HepG2 (cell line): Measurements from ENCODE around the gene BSG. TPM values are rescaled to one million over a fixed set of nuclear protein-coding genes. Genes with fewer than 3 reads are reported as not detected.

Source experiments
- JUND ChIP-seq: sonication (generic); formaldehyde crosslinking; IDR thresholded peaks from 2 replicates; pipeline ENCODE4 v1.8.0; 2022; ENCODE audit warnings: mild to moderate bottlenecking, missing genetic modification reagents
- PAF1 ChIP-seq: IDR thresholded peaks from 2 replicates; pipeline ENCODE4 v1.6.1; 2016; ENCODE audit warnings: missing genetic modification reagents, missing compliant biosample characterization
- RCOR2 ChIP-seq: IDR thresholded peaks from 2 replicates; pipeline ENCODE4 v1.6.1; 2016; ENCODE audit warnings: missing biosample characterization, missing genetic modification reagents
- U2AF1 ChIP-seq: fragments of 200-400 bp; formaldehyde crosslinking; optimal IDR thresholded peaks from 2 replicates; pipeline ENCODE3; 2017; ENCODE audit warnings: mild to moderate bottlenecking, low read depth, low read length
- ZBTB1 ChIP-seq: sonication (generic); formaldehyde crosslinking; IDR thresholded peaks from 2 replicates; pipeline ENCODE4 v1.4.0; 2020; ENCODE audit warnings: missing genetic modification reagents, borderline replicate concordance
- ZIK1 ChIP-seq: sonication (generic); formaldehyde crosslinking; IDR thresholded peaks from 2 replicates; pipeline ENCODE4 v1.5.0; 2020; ENCODE audit warnings: mild to moderate bottlenecking, low read depth, missing genetic modification reagents, borderline replicate concordance
- ZNF292 ChIP-seq: sonication (generic); formaldehyde crosslinking; IDR thresholded peaks from 2 replicates; pipeline ENCODE4 v1.8.1; 2022; ENCODE audit warnings: mild to moderate bottlenecking, low read depth, missing genetic modification reagents, borderline replicate concordance
- ZNF572 ChIP-seq: sonication (generic); formaldehyde crosslinking; IDR thresholded peaks from 2 replicates; pipeline ENCODE4 v1.5.1; 2020; ENCODE audit warnings: mild to moderate bottlenecking, missing genetic modification reagents
- ZNF674 ChIP-seq: sonication (generic); formaldehyde crosslinking; IDR thresholded peaks from 2 replicates; pipeline ENCODE4 v1.5.0; 2020; ENCODE audit warnings: low read depth, mild to moderate bottlenecking, missing genetic modification reagents
- polyA plus RNA-seq, 8 experiments: library from polyadenylated mRNA; depleted of rRNA in 3 of 8; stranded (reverse) in 7 of 8; unstranded in 1 of 8; fragments of >200 nt; fragmentation: Illumina TruSeq in 4 of 8; extraction: Trizol in 4 of 8; gene quantifications; 2 replicates each; pipeline versions ENCODE4 v1.2.1 to v1.2.3, GENCODE V29; 2011 to 2016; ENCODE audit warnings: low read depth in 4 of 8, missing spikeins in 1 of 8, mixed read lengths in 1 of 8; ENCODE audit not compliant: insufficient read depth in 1 of 8
- total RNA-seq, 5 experiments: library from RNA; depleted of rRNA; stranded (reverse); fragments of >200 nt; fragmentation: Illumina TruSeq; extraction: Trizol; gene quantifications; 2 replicates each; pipeline ENCODE4 v1.2.3, GENCODE V29; 2016; ENCODE audit warnings: low read depth in 1 of 5
- TF ChIP-seq, protein P1 (sequence below): sonication (generic); formaldehyde crosslinking; IDR thresholded peaks from 2 replicates; pipeline ENCODE4 v1.5.1; 2020; ENCODE audit warnings: mild to moderate bottlenecking, missing genetic modification reagents, borderline replicate concordance
- TF ChIP-seq, protein P2 (sequence below): sonication (generic); formaldehyde crosslinking; conservative IDR thresholded peaks from 2 replicates; pipeline ENCODE4 v1.8.0; 2022; ENCODE audit warnings: low read depth, missing genetic modification reagents
- TF ChIP-seq, protein P3 (sequence below): sonication (generic); formaldehyde crosslinking; IDR thresholded peaks from 2 replicates; pipeline ENCODE4 v1.5.0; 2020; ENCODE audit warnings: missing genetic modification reagents
- TF ChIP-seq, protein P4 (sequence below): sonication (generic); formaldehyde crosslinking; IDR thresholded peaks from 2 replicates; pipeline ENCODE4 v1.4.0; 2020; ENCODE audit warnings: mild to moderate bottlenecking, missing genetic modification reagents

BSG gene
- total and polyA plus RNA-seq, 2 of the 13 experiments (the other 11 are each of a cell fraction or from before 2014, with no cell fraction given) = 309 to 754 TPM

DNA sequence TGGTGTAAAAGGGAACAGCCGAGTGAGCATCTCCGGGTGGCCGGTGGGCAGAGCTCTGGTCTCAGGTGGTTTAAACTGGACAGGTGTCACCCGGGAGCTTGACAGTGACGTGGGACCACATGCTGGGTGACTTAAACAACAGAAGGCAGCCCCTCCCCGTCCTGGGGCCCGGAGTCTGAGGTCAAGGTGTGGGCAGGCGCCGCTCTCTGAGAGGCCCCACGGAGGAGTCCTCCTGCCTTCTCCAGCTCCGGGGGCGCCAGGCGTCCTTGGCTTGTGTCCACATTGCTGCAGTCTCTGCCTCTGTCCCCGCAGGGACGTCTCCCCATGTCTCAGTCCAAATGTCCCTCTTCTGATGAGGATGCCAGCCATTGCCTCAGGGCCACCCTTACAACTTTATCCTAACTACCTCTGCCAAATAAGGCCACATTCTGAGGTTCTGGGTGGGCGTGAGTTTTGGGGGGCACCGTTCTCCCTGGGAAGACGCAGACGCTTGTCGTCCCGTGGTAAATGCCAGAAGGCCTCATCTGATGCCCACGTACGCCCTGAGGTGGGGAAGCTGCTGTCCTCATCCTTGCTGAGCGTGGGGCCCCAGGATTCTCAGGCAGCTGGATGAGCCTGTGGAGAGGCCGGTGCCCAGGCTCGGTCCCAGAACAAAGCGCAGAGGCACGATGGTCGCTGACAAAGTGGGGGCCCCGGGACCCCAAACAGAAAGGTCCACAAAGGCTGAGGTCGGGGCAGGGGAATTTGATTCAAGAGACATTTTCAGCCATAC is 15.6 kb upstream of the BSG start (continued):
- TF ChIP-seq, protein P1, sequence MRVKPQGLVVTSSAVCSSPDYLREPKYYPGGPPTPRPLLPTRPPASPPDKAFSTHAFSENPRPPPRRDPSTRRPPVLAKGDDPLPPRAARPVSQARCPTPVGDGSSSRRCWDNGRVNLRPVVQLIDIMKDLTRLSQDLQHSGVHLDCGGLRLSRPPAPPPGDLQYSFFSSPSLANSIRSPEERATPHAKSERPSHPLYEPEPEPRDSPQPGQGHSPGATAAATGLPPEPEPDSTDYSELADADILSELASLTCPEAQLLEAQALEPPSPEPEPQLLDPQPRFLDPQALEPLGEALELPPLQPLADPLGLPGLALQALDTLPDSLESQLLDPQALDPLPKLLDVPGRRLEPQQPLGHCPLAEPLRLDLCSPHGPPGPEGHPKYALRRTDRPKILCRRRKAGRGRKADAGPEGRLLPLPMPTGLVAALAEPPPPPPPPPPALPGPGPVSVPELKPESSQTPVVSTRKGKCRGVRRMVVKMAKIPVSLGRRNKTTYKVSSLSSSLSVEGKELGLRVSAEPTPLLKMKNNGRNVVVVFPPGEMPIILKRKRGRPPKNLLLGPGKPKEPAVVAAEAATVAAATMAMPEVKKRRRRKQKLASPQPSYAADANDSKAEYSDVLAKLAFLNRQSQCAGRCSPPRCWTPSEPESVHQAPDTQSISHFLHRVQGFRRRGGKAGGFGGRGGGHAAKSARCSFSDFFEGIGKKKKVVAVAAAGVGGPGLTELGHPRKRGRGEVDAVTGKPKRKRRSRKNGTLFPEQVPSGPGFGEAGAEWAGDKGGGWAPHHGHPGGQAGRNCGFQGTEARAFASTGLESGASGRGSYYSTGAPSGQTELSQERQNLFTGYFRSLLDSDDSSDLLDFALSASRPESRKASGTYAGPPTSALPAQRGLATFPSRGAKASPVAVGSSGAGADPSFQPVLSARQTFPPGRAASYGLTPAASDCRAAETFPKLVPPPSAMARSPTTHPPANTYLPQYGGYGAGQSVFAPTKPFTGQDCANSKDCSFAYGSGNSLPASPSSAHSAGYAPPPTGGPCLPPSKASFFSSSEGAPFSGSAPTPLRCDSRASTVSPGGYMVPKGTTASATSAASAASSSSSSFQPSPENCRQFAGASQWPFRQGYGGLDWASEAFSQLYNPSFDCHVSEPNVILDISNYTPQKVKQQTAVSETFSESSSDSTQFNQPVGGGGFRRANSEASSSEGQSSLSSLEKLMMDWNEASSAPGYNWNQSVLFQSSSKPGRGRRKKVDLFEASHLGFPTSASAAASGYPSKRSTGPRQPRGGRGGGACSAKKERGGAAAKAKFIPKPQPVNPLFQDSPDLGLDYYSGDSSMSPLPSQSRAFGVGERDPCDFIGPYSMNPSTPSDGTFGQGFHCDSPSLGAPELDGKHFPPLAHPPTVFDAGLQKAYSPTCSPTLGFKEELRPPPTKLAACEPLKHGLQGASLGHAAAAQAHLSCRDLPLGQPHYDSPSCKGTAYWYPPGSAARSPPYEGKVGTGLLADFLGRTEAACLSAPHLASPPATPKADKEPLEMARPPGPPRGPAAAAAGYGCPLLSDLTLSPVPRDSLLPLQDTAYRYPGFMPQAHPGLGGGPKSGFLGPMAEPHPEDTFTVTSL (CRISPR knock-in tag) = peak; percentile 66; the same call in 1 of the 2 replicates
- TF ChIP-seq PAF1 (CRISPR knock-in tag) = no peak
- TF ChIP-seq U2AF1 = no peak
- TF ChIP-seq, protein P2, sequence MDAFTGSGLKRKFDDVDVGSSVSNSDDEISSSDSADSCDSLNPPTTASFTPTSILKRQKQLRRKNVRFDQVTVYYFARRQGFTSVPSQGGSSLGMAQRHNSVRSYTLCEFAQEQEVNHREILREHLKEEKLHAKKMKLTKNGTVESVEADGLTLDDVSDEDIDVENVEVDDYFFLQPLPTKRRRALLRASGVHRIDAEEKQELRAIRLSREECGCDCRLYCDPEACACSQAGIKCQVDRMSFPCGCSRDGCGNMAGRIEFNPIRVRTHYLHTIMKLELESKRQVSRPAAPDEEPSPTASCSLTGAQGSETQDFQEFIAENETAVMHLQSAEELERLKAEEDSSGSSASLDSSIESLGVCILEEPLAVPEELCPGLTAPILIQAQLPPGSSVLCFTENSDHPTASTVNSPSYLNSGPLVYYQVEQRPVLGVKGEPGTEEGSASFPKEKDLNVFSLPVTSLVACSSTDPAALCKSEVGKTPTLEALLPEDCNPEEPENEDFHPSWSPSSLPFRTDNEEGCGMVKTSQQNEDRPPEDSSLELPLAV (CRISPR knock-in tag) = no peak
- TF ChIP-seq ZBTB1 (CRISPR knock-in tag) = no peak
- TF ChIP-seq RCOR2 (CRISPR knock-in tag) = no peak
- TF ChIP-seq ZIK1 (CRISPR knock-in tag) = 0 out of 2 replicates have a peak, but pooled peaks have one; percentile 16
- TF ChIP-seq, protein P3, sequence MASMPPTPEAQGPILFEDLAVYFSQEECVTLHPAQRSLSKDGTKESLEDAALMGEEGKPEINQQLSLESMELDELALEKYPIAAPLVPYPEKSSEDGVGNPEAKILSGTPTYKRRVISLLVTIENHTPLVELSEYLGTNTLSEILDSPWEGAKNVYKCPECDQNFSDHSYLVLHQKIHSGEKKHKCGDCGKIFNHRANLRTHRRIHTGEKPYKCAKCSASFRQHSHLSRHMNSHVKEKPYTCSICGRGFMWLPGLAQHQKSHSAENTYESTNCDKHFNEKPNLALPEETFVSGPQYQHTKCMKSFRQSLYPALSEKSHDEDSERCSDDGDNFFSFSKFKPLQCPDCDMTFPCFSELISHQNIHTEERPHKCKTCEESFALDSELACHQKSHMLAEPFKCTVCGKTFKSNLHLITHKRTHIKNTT (CRISPR knock-in tag) = no peak
- TF ChIP-seq ZNF292 (CRISPR knock-in tag) = no peak
- no peak for TF ChIP-seq ZNF674 (CRISPR knock-in tag)
- TF ChIP-seq JUND (CRISPR knock-in tag) = no peak
- TF ChIP-seq ZNF572 (CRISPR knock-in tag) = no peak
- TF ChIP-seq, protein P4, sequence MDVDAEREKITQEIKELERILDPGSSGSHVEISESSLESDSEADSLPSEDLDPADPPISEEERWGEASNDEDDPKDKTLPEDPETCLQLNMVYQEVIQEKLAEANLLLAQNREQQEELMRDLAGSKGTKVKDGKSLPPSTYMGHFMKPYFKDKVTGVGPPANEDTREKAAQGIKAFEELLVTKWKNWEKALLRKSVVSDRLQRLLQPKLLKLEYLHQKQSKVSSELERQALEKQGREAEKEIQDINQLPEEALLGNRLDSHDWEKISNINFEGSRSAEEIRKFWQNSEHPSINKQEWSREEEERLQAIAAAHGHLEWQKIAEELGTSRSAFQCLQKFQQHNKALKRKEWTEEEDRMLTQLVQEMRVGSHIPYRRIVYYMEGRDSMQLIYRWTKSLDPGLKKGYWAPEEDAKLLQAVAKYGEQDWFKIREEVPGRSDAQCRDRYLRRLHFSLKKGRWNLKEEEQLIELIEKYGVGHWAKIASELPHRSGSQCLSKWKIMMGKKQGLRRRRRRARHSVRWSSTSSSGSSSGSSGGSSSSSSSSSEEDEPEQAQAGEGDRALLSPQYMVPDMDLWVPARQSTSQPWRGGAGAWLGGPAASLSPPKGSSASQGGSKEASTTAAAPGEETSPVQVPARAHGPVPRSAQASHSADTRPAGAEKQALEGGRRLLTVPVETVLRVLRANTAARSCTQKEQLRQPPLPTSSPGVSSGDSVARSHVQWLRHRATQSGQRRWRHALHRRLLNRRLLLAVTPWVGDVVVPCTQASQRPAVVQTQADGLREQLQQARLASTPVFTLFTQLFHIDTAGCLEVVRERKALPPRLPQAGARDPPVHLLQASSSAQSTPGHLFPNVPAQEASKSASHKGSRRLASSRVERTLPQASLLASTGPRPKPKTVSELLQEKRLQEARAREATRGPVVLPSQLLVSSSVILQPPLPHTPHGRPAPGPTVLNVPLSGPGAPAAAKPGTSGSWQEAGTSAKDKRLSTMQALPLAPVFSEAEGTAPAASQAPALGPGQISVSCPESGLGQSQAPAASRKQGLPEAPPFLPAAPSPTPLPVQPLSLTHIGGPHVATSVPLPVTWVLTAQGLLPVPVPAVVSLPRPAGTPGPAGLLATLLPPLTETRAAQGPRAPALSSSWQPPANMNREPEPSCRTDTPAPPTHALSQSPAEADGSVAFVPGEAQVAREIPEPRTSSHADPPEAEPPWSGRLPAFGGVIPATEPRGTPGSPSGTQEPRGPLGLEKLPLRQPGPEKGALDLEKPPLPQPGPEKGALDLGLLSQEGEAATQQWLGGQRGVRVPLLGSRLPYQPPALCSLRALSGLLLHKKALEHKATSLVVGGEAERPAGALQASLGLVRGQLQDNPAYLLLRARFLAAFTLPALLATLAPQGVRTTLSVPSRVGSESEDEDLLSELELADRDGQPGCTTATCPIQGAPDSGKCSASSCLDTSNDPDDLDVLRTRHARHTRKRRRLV = no peak
